Activated CD4-positive, alpha-beta memory T cell treated with anti-CD3 and anti-CD28 coated beads for 36 hours (primary cell): Measurements from ENCODE around the gene NFIL3. TPM values are rescaled to one million over a fixed set of nuclear protein-coding genes. Genes with fewer than 3 reads are reported as not detected.

ENCODE experiments used
- CTCF ChIA-PET: fragments of 350-600 bp; sonication (Branson Sonifier 250); formaldehyde crosslinking; loops from one replicate; lab custom pipeline; 2021; ENCODE audit warnings: antibody characterized with exemption, inconsistent platforms; lab: Charles Lee
- POLR2A ChIA-PET: fragments of 350-600 bp; sonication (Branson Sonifier 250); formaldehyde crosslinking; loops from one replicate; lab custom pipeline; 2021; ENCODE audit warnings: antibody characterized with exemption; lab: Charles Lee
- DNase-seq: peaks from one replicate; pipeline ENCODE4 v3.0.0-alpha.2; 2020
- H3K27ac Mint-ChIP-seq: one replicate; pipeline ENCODE4 v1.8.0; 2021; ENCODE audit warnings: mixed read lengths
- H3K27me3 Mint-ChIP-seq: one replicate; pipeline ENCODE4 v1.8.0; 2021; ENCODE audit warnings: mixed read lengths
- H3K36me3 Mint-ChIP-seq: one replicate; pipeline ENCODE4 v1.8.0; 2021; ENCODE audit warnings: mixed read lengths
- H3K4me1 Mint-ChIP-seq: one replicate; pipeline ENCODE4 v1.8.0; 2021; ENCODE audit warnings: low read depth, mixed read lengths
- H3K4me3 Mint-ChIP-seq: one replicate; pipeline ENCODE4 v1.8.0; 2021; ENCODE audit warnings: mild to moderate bottlenecking, mixed read lengths
- H3K9me3 Mint-ChIP-seq: one replicate; pipeline ENCODE4 v1.8.0; 2021; ENCODE audit warnings: mixed read lengths
- intact Hi-C: fragments of 100-400 bp; cut with micrococcal nuclease; formaldehyde crosslinking; loops from one replicate; pipeline ENCODE4 v1.15.1; 2023
- total RNA-seq, 2 experiments: library from RNA; stranded (reverse); gene quantifications; one replicate each; pipeline ENCODE4 v1.2.3, GENCODE V29; 2021

Gene NFIL3
- total RNA-seq, 2 experiments from 2014 or later = 102 to 104 TPM

DNA sequence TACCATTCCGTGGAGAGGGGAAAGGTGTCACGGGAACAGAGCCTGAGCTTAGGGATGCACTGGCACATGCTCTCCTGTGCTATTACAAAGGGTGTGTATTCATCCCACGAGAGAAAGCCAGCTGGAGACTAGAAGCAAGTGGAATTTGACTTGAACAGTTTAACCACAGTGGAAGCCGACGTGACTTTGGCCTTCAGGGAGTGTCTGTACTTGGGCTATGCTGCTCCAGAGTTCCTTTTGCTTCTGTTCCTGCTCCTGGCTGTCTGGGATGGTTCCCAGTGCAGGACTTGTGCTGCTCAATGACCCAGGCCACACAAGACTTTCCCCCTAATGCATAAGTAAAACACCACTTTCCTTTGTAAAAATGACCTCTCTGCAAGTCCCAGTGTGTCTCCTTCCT is 7.9 kb upstream of the NFIL3 start:
- DNase-seq = no peak
- Mint-ChIP-seq H3K4me1 (peaks cover 23% of the 10 kb centered on the region), H3K27me3 (peaks cover 9% of the 10 kb centered on the region), H3K27ac (no peak overlapping the region), H3K9me3 (no peaks in the 10 kb centered on the region), H3K4me3 (no peak overlapping the region), H3K36me3 (no peaks in the 10 kb centered on the region)
- intact Hi-C loops = loop anchor here (10.0 kb wide), 1 partner anchor 253 kb away; no protein-coding TSS in a partner anchor
- POLR2A ChIA-PET = no interaction called here
- CTCF ChIA-PET = interaction anchor here (0.6 kb wide), 1 partner anchor 398 kb away, joined by 3 read pairs; no protein-coding TSS in a partner anchor

DNA sequence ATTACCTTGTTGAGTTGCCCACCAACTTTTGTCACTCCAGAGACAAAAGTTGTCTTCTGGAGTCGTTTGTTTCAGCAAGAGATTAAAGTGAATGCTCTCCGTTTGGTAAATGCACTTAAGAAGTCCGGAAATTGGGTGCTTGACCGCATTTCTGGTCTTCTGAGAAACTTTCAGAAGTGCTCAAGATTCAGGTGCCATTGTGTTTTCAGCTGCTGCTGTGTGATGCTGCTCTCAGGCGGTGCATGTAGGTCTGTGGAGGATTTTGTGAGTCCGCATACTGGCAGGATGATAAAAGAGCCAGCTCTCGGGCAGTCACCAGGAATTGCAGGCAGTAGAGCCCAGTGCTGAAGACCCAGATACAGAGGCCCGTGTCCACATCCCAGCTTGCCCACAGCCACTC is 5.9 kb upstream of the NFIL3 start:
- no peak overlapping the region for H3K4me3 Mint-ChIP-seq
- intact Hi-C loops = loop anchor here (5.0 kb wide), 1 partner anchor 342 kb away; no protein-coding TSS in a partner anchor
- ChIA-PET CTCF (interaction anchor here (0.6 to 7.3 kb wide), 7 partner anchors 70 to 514 kb away, joined by 3 to 84 read pairs (median 6); no protein-coding TSS in a partner anchor), POLR2A (no interaction called here)
- H3K4me1 Mint-ChIP-seq = peaks cover 43% of the 10 kb centered on the region
- H3K27ac Mint-ChIP-seq = no peak overlapping the region
- H3K9me3 Mint-ChIP-seq = no peaks in the 10 kb centered on the region
- no peak for DNase-seq
- peaks cover 7% of the 10 kb centered on the region for H3K27me3 Mint-ChIP-seq
- H3K36me3 Mint-ChIP-seq = no peaks in the 10 kb centered on the region

DNA sequence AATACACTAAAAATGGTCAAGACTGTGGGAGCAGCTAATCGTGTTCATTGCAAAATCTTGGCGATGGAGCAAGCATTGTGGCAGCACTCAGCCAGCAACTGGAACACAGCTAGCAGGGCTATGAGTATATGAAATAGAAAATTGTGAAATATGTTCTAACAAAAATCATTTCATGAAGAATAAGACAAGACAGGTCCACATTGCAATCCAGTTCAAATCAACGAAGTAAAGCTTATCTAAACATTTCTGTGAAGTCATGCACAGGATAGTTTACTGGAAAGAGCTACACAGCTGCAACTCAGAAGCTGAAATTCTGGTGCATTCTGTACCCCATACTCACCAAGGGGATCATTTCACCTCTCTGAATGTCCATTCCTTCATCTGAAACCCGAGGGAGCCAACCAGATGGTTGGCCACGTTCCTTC is 5.3 kb upstream of the NFIL3 start:
- Mint-ChIP-seq H3K9me3 (no peaks in the 10 kb centered on the region), H3K36me3 (no peaks in the 10 kb centered on the region), H3K27ac (no peak overlapping the region), H3K4me1 (peaks cover 44% of the 10 kb centered on the region), H3K27me3 (peaks cover 4% of the 10 kb centered on the region), H3K4me3 (no peak overlapping the region)
- POLR2A ChIA-PET = interaction anchor here (0.8 kb wide), 1 partner anchor 278 kb away, joined by 3 read pairs; no protein-coding TSS in a partner anchor
- CTCF ChIA-PET = interaction anchor here (0.6 to 7.3 kb wide), 8 partner anchors 11 to 514 kb away, joined by 3 to 84 read pairs (median 6); no protein-coding TSS in a partner anchor
- no peak for DNase-seq
- intact Hi-C loops = loop anchor here (5.0 kb wide), 1 partner anchor 342 kb away; no protein-coding TSS in a partner anchor

DNA sequence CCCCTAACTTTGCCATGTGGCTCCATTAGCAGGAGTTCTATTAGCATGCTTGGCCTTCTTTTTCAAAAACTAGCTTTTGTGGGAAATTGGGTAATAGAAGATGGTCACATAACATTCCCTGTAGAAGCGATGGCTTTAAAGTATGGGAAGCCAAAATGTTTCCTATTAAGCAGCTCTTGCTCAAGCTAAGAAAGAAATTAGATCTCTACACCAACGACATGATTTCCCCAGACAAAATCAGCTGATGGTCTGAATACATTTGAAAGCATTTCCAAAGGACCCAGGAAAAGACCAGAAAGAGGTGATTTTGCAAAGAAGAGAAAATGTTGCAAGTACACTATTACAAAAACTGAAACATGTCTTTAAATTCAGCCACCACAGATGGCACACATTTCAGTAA is 4.8 kb upstream of the NFIL3 start:
- ChIA-PET CTCF (interaction anchor here (1.4 to 7.3 kb wide), 5 partner anchors 69 to 513 kb away, joined by 6 to 84 read pairs (median 7); no protein-coding TSS in a partner anchor), POLR2A (interaction anchor here (0.8 kb wide), 1 partner anchor 277 kb away, joined by 3 read pairs; no protein-coding TSS in a partner anchor)
- no peak overlapping the region for H3K27ac Mint-ChIP-seq
- no peak overlapping the region for H3K4me3 Mint-ChIP-seq
- H3K9me3 Mint-ChIP-seq = no peaks in the 10 kb centered on the region
- peaks cover 42% of the 10 kb centered on the region for H3K4me1 Mint-ChIP-seq
- H3K36me3 Mint-ChIP-seq = no peaks in the 10 kb centered on the region
- H3K27me3 Mint-ChIP-seq = peaks cover 4% of the 10 kb centered on the region
- intact Hi-C loops = loop anchor here (5.0 kb wide), 1 partner anchor 341 kb away; no protein-coding TSS in a partner anchor
- DNase-seq = no peak

DNA sequence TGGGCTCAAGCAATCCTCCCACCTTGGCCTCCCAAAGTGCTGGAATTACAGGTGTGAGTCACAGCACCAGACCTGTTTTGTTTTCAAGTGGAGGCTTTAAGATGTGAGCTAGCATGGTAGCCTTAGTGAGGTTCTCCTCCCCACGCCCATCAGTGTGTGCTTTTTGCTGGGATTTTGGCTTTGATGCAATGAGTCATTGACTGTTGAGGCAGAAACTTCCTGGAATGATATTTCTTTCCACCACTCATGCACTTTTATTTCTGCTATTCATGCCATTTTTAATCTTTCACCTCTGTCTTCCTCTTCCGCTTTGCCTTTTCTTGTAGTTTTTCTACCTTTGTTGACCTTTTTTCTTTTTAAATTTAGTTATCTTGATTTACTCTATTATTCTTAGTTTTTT is 4.2 kb upstream of the NFIL3 start:
- no peak for DNase-seq
- Mint-ChIP-seq H3K27me3 (peaks cover 4% of the 10 kb centered on the region), H3K27ac (no peak overlapping the region), H3K4me3 (no peak overlapping the region), H3K4me1 (peaks cover 39% of the 10 kb centered on the region), H3K9me3 (no peaks in the 10 kb centered on the region), H3K36me3 (peaks cover 3% of the 10 kb centered on the region)
- CTCF ChIA-PET = interaction anchor here (1.9 to 7.3 kb wide), 5 partner anchors 220 to 513 kb away, joined by 6 to 84 read pairs (median 8); no protein-coding TSS in a partner anchor
- intact Hi-C loops = loop anchor here (5.0 kb wide), 1 partner anchor 341 kb away; no protein-coding TSS in a partner anchor
- POLR2A ChIA-PET = interaction anchor here (0.8 kb wide), 1 partner anchor 276 kb away, joined by 3 read pairs; no protein-coding TSS in a partner anchor

DNA sequence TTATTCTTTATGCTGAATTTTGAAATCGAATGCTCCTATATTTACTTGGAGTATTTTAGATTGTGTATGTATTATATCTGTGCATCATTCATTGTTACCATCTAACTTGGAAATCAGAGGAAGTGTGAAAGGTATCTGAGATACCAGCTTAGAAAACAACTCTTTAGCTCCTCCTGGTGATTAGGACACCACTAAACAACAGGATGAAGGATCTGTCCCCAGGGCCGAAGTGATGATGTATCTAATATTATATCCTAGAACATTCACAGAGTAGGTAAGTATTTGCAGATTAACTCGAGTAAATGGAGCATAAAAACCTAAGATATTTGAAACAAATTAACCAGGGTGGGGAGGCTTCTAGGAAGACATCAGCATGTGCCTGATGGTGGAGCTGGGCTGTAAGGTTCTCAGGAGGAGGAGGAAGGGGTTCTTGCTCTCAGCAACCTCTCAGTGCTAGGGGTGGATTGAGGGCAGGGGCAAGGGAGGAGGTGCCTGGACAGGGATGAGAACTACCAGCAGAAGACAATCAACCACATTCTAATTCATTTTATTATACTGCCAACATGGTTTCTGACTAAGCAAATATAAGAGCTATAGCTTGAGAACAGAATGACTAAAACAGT is 2.6 kb upstream of the NFIL3 start:
- intact Hi-C loops = loop anchor here (1.0 to 5.0 kb wide), 2 partner anchors 339 to 389 kb away; no protein-coding TSS in a partner anchor
- Mint-ChIP-seq H3K27ac (peak overlapping the region; percentile 93), H3K4me1 (peaks cover 42% of the 10 kb centered on the region), H3K4me3 (no peak overlapping the region), H3K9me3 (no peaks in the 10 kb centered on the region), H3K27me3 (peaks cover 4% of the 10 kb centered on the region), H3K36me3 (peaks cover 16% of the 10 kb centered on the region)
- CTCF ChIA-PET = interaction anchor here (0.6 to 7.3 kb wide), 29 partner anchors 8 to 1560 kb away, joined by 3 to 84 read pairs (median 4); no protein-coding TSS in a partner anchor
- POLR2A ChIA-PET = interaction anchor here (0.6 to 8.6 kb wide), 6 partner anchors 66 to 548 kb away, joined by 3 to 83 read pairs (median 8); partner anchors contain the start of gene AUH
- DNase-seq = no peak

DNA sequence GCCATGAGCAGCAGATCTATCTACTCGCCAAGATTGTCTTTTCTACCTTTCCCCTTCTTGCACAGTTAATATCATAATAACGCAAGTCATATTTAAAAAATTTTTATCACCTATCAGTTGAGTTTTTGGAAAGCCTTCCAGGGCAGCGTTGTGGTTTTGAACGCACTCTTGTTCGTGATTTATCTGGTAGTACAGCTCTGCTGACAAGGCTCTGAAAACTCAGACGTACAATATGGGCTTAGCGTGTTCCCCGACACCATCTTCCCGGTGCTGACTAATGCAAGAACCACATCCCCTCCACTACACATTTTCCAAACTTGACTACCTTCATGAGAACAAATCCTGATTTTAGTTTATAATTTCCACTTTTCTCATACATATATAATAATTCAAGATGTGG is 1.6 kb upstream of the NFIL3 start:
- H3K27ac Mint-ChIP-seq = peak overlapping the region; percentile 93
- peaks cover 6% of the 10 kb centered on the region for H3K27me3 Mint-ChIP-seq
- DNase-seq = peak; percentile 53
- ChIA-PET CTCF (interaction anchor here (0.7 to 7.3 kb wide), 9 partner anchors 66 to 1948 kb away, joined by 3 to 84 read pairs (median 9); no protein-coding TSS in a partner anchor), POLR2A (interaction anchor here (0.9 to 8.6 kb wide), 13 partner anchors 29 to 458 kb away, joined by 3 to 83 read pairs (median 5); partner anchors contain the start of gene AUH)
- peak overlapping the region; percentile 83 for H3K4me3 Mint-ChIP-seq
- peaks cover 49% of the 10 kb centered on the region for H3K4me1 Mint-ChIP-seq
- no peaks in the 10 kb centered on the region for H3K9me3 Mint-ChIP-seq
- H3K36me3 Mint-ChIP-seq = peaks cover 23% of the 10 kb centered on the region
- intact Hi-C loops = loop anchor here (1.0 to 5.0 kb wide), 5 partner anchors 8 to 338 kb away; no protein-coding TSS in a partner anchor

DNA sequence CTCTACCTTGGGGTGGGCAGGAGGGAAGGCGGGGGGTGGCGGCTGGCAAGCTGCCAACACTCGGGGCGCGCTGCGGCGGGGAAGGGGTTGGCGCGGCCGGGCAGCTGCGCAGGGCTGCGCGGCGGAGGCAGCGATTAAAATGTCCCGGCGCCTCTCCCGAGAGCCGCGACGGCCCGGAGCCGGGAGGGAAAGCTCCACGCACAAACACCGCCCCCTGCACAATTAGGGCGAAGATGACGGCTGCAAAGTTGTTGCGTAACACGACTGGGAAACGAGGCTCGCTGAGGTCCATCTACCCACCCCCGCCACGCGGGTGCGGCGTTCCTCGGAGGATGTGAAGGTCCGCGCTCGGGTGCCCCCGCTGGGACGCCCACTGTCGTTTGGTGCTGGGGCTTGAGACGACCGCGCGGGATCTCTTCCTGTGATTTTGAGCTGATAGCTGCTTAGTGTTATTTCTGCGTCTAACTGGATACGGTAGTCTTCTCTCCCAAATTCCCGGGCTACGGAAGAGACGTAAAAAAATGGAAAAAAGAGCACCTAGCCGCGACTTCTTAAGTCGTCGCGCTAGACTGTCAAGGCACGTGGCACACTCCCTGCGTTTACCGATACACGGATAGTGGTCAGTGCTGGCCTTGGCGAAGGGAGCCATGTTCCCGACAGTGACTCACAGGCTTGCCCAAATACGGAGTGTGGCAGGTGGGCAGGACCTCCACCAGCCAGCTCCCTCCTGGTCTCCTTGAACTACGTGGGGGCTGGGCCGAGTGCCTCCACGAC is 958 bp upstream of the NFIL3 start:
- Mint-ChIP-seq H3K27me3 (peaks cover 6% of the 10 kb centered on the region), H3K27ac (peak overlapping the region; percentile 93), H3K4me1 (peaks cover 56% of the 10 kb centered on the region), H3K9me3 (no peaks in the 10 kb centered on the region), H3K36me3 (peaks cover 25% of the 10 kb centered on the region), H3K4me3 (peak overlapping the region; percentile 83)
- POLR2A ChIA-PET = interaction anchor here (0.5 to 8.6 kb wide), 23 partner anchors 9 to 458 kb away, joined by 3 to 83 read pairs (median 4); partner anchors contain the start of gene AUH
- intact Hi-C loops = loop anchor here (1.0 to 5.0 kb wide), 6 partner anchors 9 to 337 kb away; no protein-coding TSS in a partner anchor
- CTCF ChIA-PET = interaction anchor here (0.7 to 7.3 kb wide), 7 partner anchors 9 to 1948 kb away, joined by 3 to 84 read pairs (median 9); no protein-coding TSS in a partner anchor
- peak; percentile 80 for DNase-seq

DNA sequence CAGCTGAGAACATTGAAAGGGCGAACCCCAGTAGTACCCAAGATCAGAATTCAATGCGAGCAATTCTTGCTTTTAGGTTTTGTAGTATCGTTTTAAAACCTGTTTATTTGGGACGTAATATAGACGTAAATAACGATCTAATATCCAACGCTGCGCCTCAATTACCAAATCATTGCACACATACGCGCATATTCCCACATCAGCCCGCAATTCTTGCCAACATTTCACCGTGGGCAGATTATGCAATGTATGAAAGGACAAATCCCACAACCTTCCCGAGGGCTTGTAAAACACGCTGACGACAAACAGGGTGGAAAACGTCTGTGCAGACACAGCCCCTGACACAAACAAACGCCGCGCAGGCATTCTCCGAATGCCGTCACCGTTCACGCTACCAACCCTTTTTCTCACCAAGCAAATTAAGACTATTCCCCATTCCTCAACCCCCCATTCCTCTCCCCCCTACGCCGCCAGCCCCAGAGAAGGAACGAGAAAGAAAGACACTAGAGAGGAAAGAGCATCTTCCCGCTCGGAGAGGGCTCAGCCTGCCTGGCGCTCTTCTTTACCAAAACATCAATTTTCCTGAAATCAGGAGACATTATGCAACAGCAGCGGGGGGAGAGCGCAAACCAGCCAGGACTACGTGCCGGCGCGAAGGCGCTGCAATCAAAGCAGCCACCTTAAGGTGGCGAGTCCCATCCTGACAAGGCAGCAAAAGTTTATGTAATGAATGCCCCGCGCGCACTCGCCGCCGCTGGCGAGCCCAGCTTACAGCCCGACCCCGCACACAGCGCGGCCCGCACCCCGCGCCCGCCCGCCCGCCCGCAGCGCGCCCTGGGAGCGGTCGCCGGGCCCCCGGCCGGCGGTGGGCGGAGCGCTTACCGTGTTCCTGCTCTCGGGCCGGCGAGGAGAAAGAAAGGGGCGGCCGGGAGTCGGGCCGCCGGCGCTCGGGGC is 597 bp downstream of the NFIL3 start:
- Mint-ChIP-seq H3K36me3 (peaks cover 25% of the 10 kb centered on the region), H3K4me1 (peaks cover 62% of the 10 kb centered on the region), H3K27me3 (peaks cover 4% of the 10 kb centered on the region), H3K27ac (peak overlapping the region; percentile 93), H3K4me3 (peak overlapping the region; percentile 98), H3K9me3 (no peaks in the 10 kb centered on the region)
- CTCF ChIA-PET = interaction anchor here (0.6 to 7.3 kb wide), 4 partner anchors 333 to 508 kb away, joined by 3 to 84 read pairs (median 16); no protein-coding TSS in a partner anchor
- POLR2A ChIA-PET = interaction anchor here (0.6 to 8.6 kb wide), 16 partner anchors 7 to 322 kb away, joined by 3 to 83 read pairs (median 10); partner anchors contain the start of gene AUH
- DNase-seq = peak; percentile 71
- intact Hi-C loops = no loop called here
